ENCODE data around the gene PTPN7.
A peak's percentile ranks its signal among the peaks of the same experiment; 100 is the strongest.

- TF ChIP-seq CTCF (IDR thresholded peaks at IDR 0.05; ENCODE audit: low read length) (peak; percentile 72), EZH2 (optimal IDR thresholded peaks at IDR 0.05; ENCODE audit: low read depth, low read length) (no peak), EZH2phosphoT487 (IDR thresholded peaks at IDR 0.05; ENCODE audit: low read length) (no peak)
These were observed 1.4 kb downstream of the PTPN7 start for GRCh38 chr1:202158810-202159533.

Measured in MM.1S (cell line).